PC-9 (cell line): ENCODE data around the gene PLAC1. TPM values are rescaled to one million over a fixed set of nuclear protein-coding genes. Genes with fewer than 3 reads are reported as not detected.

Source experiments
- BruUV-seq: library from RNA; stranded (reverse); fragments of 400-500 nt; replicated peaks from 2 replicates; lab custom pipeline; 2021; lab: Mats Ljungman, UMichigan
- CTCF ChIA-PET: fragments of 300-600 bp; sonication (Branson Sonifier 250); formaldehyde crosslinking; loops from one replicate; lab custom pipeline; 2022; ENCODE audit warnings: antibody characterized with exemption; lab: Charles Lee
- POLR2A ChIA-PET: fragments of 300-600 bp; sonication (Branson Sonifier 250); formaldehyde crosslinking; loops from one replicate; lab custom pipeline; 2022; ENCODE audit warnings: antibody characterized with exemption; ENCODE audit not compliant: unreplicated experiment; lab: Charles Lee
- DNase-seq, 2 experiments: peaks; one replicate each; pipeline versions ENCODE4 v3.0.0 to v3.0.0-alpha.2; 2015 to 2022; ENCODE audit warnings: mixed read lengths in 1 of 2
- H2AFZ ChIP-seq: fragments of 200-600 bp; sonication (generic); 2 replicates; pipeline ENCODE4 v1.8.1; 2017; ENCODE audit warnings: antibody characterized with exemption
- H3F3A ChIP-seq: fragments of 200-600 bp; sonication (generic); 2 replicates; pipeline ENCODE4 v1.8.1; 2017; ENCODE audit warnings: antibody characterized with exemption, mild to moderate bottlenecking, low read depth; ENCODE audit not compliant: insufficient read depth
- H3K27ac ChIP-seq: fragments of 200-600 bp; sonication (generic); 2 replicates; pipeline ENCODE4 v1.6.1; 2016; ENCODE audit warnings: mixed run types
- H3K27me3 ChIP-seq: fragments of 200-600 bp; sonication (generic); 2 replicates; pipeline ENCODE4 v1.6.1; 2016; ENCODE audit warnings: low read depth, mixed run types; ENCODE audit not compliant: insufficient read depth
- H3K36me3 ChIP-seq: fragments of 200-600 bp; sonication (generic); 2 replicates; pipeline ENCODE4 v1.6.1; 2016; ENCODE audit warnings: low read depth, mixed run types
- H3K4me1 ChIP-seq: fragments of 200-600 bp; sonication (generic); replicated peaks from 2 replicates; pipeline ENCODE4 v1.6.1; 2016; ENCODE audit warnings: mixed run types; ENCODE audit not compliant: insufficient read depth
- H3K4me2 ChIP-seq: fragments of 200-600 bp; sonication (generic); 2 replicates; pipeline ENCODE4 v1.6.1; 2017; ENCODE audit warnings: mixed run types
- H3K4me3 ChIP-seq: fragments of 200-600 bp; sonication (generic); 2 replicates; pipeline ENCODE4 v1.6.1; 2016; ENCODE audit warnings: mixed run types
- H3K79me2 ChIP-seq: fragments of 200-600 bp; sonication (generic); 2 replicates; pipeline ENCODE4 v1.6.1; 2017; ENCODE audit warnings: low read depth, mixed run types
- H3K9me2 ChIP-seq: fragments of 200-600 bp; sonication (generic); 2 replicates; pipeline ENCODE4 v1.8.1; 2017; ENCODE audit warnings: mild to moderate bottlenecking; ENCODE audit not compliant: insufficient read depth
- H3K9me3 ChIP-seq: fragments of 200-600 bp; sonication (generic); 2 replicates; pipeline ENCODE4 v1.8.1; 2016; ENCODE audit warnings: low read depth; ENCODE audit not compliant: insufficient read depth
- H4K20me1 ChIP-seq: fragments of 200-600 bp; sonication (generic); 2 replicates; pipeline ENCODE4 v1.8.1; 2017; ENCODE audit not compliant: insufficient read depth
- CTCF ChIP-seq: fragments of 200-600 bp; sonication (generic); conservative IDR thresholded peaks from 2 replicates; pipeline ENCODE4 v1.6.1; 2017; ENCODE audit warnings: mixed run types, antibody characterized with exemption, mild to moderate bottlenecking, moderate library complexity
- EZH2 ChIP-seq: fragments of 200-600 bp; sonication (generic); IDR thresholded peaks from 2 replicates; pipeline ENCODE4 v1.8.0; 2017; ENCODE audit warnings: antibody characterized with exemption, low read depth
- intact Hi-C: fragments of 100-400 bp; cut with micrococcal nuclease; formaldehyde crosslinking; loops from one replicate; pipeline ENCODE4 v1.10.0; 2022; ENCODE audit not compliant: unreplicated experiment
- total RNA-seq: library from RNA; stranded (reverse); gene quantifications from 2 replicates; pipeline ENCODE4 v1.2.3, GENCODE V29; 2021

Gene PLAC1
- total RNA-seq, 1 experiment from 2014 or later: 2.1 TPM

GRCh38 chrX:134551376-134552048, 106.8 kb downstream of the PLAC1 start:
- H3K9me2 ChIP-seq: no peaks in the 10 kb centered on the region
- TF ChIP-seq EZH2 (no peak), CTCF (no peak)
- no peaks in the 10 kb centered on the region for H3K36me3 ChIP-seq
- H2AFZ ChIP-seq: peak overlapping the region; percentile 89; the same call in 1 of the 2 replicates
- DNase-seq: peak in 1 of 2 experiments; percentile 78
- H3K4me1 ChIP-seq: peaks cover 30% of the 10 kb centered on the region
- CTCF ChIA-PET: interaction anchor here (1.0 to 1.1 kb wide), 2 partner anchors 27 to 31 kb away, joined by 3 read pairs; no protein-coding TSS in a partner anchor
- intact Hi-C loops: no loop called here
- peaks cover 31% of the 10 kb centered on the region for H3F3A ChIP-seq
- no peaks in the 10 kb centered on the region for H4K20me1 ChIP-seq
- H3K27me3 ChIP-seq: no peaks in the 10 kb centered on the region
- no TSS peak for BruUV-seq
- POLR2A ChIA-PET: interaction anchor here (0.5 kb wide), 1 partner anchor 998 kb away, joined by 4 read pairs; no protein-coding TSS in a partner anchor
- H3K4me3 ChIP-seq: peak overlapping the region; percentile 79; the same call in 1 of the 2 replicates
- no peaks in the 10 kb centered on the region for H3K9me3 ChIP-seq
- no peak overlapping the region for H3K27ac ChIP-seq
- H3K4me2 ChIP-seq: peak overlapping the region; percentile 82
- H3K79me2 ChIP-seq: peaks cover 19% of the 10 kb centered on the region

DNA sequence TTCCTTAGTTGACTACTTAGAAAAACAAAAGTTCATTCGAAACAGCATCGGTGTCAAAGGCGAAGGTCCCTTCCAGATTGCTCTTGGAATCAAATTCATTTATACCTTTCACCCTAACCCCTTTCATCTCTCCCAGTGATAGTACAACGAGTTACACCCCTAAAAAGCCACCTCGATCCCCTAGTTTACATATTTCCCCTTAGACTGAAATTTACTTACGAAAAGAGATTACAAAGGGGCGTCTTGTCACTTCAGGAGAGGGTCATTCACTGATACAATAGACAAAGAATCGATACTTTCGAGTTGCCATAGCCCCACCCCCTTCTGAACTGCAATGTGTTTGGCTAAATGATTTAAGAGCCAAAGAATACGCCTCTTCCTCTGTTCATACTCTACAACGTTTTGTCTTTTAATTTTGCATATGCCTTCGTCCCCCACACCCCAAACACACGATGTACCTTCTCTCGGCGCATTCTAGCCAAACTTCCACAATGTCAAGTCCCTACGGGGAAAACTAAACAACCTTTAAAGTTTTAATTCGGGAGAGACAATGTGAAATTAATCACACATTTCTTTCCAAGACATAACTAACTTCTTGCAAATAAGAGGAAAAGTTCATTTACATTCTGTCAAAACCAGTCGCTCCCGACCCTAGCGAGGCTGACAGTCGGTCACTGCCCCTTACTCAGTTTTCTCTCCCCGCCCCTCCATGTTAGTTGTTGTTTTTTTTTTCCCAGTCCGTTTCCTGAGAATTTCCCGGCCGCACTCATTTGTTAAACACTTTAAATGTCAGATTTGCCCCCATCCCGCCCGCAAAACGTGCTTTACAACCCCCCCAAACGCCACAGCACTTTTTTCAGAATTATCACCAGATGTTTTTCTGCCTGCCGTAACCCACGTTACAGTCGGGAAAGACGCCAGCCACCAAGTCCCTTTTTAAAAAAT, 109.7 kb downstream of the PLAC1 start:
- no TSS peak for BruUV-seq
- Histone ChIP-seq H3K4me1 (peaks cover 36% of the 10 kb centered on the region), H3K4me2 (peak overlapping the region; percentile 82), H3K27me3 (no peaks in the 10 kb centered on the region), H2AFZ (peak overlapping the region; percentile 89), H3K9me3 (no peaks in the 10 kb centered on the region), H3K27ac (peak overlapping the region; percentile 77), H3F3A (peaks cover 36% of the 10 kb centered on the region), H3K36me3 (0 out of 2 replicates have a peak, but pooled peaks cover 6% of the 10 kb centered on the region), H3K9me2 (no peaks in the 10 kb centered on the region), H3K79me2 (peaks cover 20% of the 10 kb centered on the region), H3K4me3 (peak overlapping the region; percentile 79), H4K20me1 (no peaks in the 10 kb centered on the region)
- intact Hi-C loops: no loop called here
- CTCF ChIA-PET: no interaction called here
- POLR2A ChIA-PET: no interaction called here
- no peak for TF ChIP-seq EZH2
- no peak for TF ChIP-seq CTCF
- DNase-seq: peak in 1 of 2 experiments; percentile 43

- ChIA-PET CTCF (no interaction called here), POLR2A (no interaction called here)
- Histone ChIP-seq H3K4me2 (peak overlapping the region; percentile 82), H3K27ac (0 out of 2 replicates have a peak overlapping the region, but pooled peaks have one; percentile 77), H3K79me2 (peaks cover 20% of the 10 kb centered on the region), H3K4me3 (peak overlapping the region; percentile 79; the same call in 1 of the 2 replicates), H3K9me2 (no peaks in the 10 kb centered on the region), H2AFZ (no peak overlapping the region), H3K36me3 (0 out of 2 replicates have a peak, but pooled peaks cover 12% of the 10 kb centered on the region), H3K4me1 (peaks cover 45% of the 10 kb centered on the region), H4K20me1 (no peaks in the 10 kb centered on the region), H3K9me3 (no peaks in the 10 kb centered on the region), H3K27me3 (no peaks in the 10 kb centered on the region), H3F3A (peaks cover 46% of the 10 kb centered on the region)
- no peak for DNase-seq
- no TSS peak for BruUV-seq
- intact Hi-C loops: no loop called here
- TF ChIP-seq EZH2 (no peak), CTCF (no peak)
These were observed 111.1 kb downstream of the PLAC1 start for GRCh38 chrX:134547047-134547679.
